Measurements from ENCODE around the gene PODXL2.

The PODXL2 gene

GRCh38 chr3:127720161-127720823, 91.3 kb downstream of the PODXL2 start:
- DNase-seq (ENCODE audit: low read depth in 2 of 2, low spot score in 1 of 2), result no peak

GRCh38 chr3:127720985-127721935, 92.3 kb downstream of the PODXL2 start:
- no peak for DNase-seq (ENCODE audit: low read depth in 2 of 2, low spot score in 1 of 2)

DNA sequence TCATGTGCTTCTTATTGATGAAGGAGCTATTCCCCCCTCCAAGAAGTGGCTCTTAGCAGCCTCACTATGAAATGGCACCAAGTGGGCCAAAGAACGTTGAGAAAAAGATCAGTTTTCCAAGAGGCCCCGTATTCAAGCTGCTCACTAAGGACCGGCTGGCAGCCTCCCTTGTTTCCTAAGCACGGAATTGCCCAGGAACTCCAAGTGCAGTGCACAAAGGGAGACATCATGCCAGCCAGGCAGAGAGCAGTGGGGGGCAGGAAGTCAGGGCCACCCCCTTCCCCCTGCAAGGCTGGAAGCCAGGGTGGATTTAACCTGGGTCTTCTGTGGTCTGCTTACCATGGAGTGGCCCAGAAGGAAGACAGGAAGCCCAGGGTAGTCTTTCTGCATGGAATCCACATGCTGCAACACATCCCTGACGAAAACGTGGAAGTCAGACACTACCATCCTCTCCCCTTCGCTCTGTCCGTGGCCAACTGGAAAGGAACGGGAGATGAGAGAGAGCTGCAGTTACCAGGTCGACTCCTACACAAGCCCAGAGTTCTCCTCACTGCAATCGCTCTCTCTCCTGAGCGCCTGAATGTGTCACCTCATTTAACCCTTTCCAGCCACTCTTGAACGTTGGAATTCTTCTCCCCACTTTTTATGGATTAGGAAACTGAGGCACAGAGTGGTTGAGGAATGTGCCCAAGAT, 93.3 kb downstream of the PODXL2 start:
- DNase-seq (ENCODE audit: low read depth in 2 of 2, low spot score in 1 of 2), result no peak
